ENCODE data around the gene ERFE. TPM values are rescaled to one million over a fixed set of nuclear protein-coding genes. Genes with fewer than 3 reads are reported as not detected.

Gene ERFE
- total RNA-seq, 1 experiment from 2014 or later: 4.5 TPM

GRCh38 chr2:238120463-238121298 is 38.1 kb upstream of the ERFE start:
- DNase-seq (ENCODE audit: low spot score): peak; percentile 49
- Mint-ChIP-seq H3K27ac (no peak overlapping the region), H3K27me3 (ENCODE audit: low read depth) (no peaks in the 10 kb centered on the region), H3K9me3 (no peaks in the 10 kb centered on the region), H3K4me1 (no peaks in the 10 kb centered on the region), H3K4me3 (no peak overlapping the region), H3K36me3 (no peaks in the 10 kb centered on the region)
- CTCF ChIA-PET: interaction anchor here (0.6 to 2.0 kb wide), 15 partner anchors 8 to 317 kb away, joined by 3 to 15 read pairs (median 4); partner anchors contain the start of gene KLHL30
- TF ChIP-seq ATF3 (CRISPR knock-in tag; conservative IDR thresholded peaks at IDR 0.05) (no peak), NFE2L1 (CRISPR knock-in tag; IDR thresholded peaks at IDR 0.05) (no peak), PRDM15 (CRISPR knock-in tag; IDR thresholded peaks at IDR 0.05) (no peak), ETV6 (CRISPR knock-in tag; IDR thresholded peaks at IDR 0.05) (no peak), ZNF121 (CRISPR knock-in tag; IDR thresholded peaks at IDR 0.05) (no peak), ZNF263 (CRISPR knock-in tag; IDR thresholded peaks at IDR 0.05; ENCODE audit: low read depth) (no peak), KAT7 (CRISPR knock-in tag; IDR thresholded peaks at IDR 0.05; ENCODE audit: borderline replicate concordance) (no peak), STAT6 (CRISPR knock-in tag; conservative IDR thresholded peaks at IDR 0.05; ENCODE audit: low read depth) (no peak), IRF2 (CRISPR knock-in tag; IDR thresholded peaks at IDR 0.05; ENCODE audit: borderline replicate concordance, low read depth) (no peak)
- POLR2A ChIA-PET: interaction anchor here (0.7 kb wide), 1 partner anchor 13 kb away, joined by 4 read pairs; no protein-coding TSS in a partner anchor
- ATAC-seq: peak; percentile 75

GRCh38 chr2:238121511-238122286 is 37.1 kb upstream of the ERFE start:
- Mint-ChIP-seq H3K4me1 (no peaks in the 10 kb centered on the region), H3K27me3 (ENCODE audit: low read depth) (no peaks in the 10 kb centered on the region), H3K9me3 (no peaks in the 10 kb centered on the region), H3K4me3 (no peak overlapping the region), H3K36me3 (no peaks in the 10 kb centered on the region), H3K27ac (no peak overlapping the region)
- CTCF ChIA-PET: interaction anchor here (0.6 to 2.0 kb wide), 6 partner anchors 13 to 216 kb away, joined by 3 to 15 read pairs (median 7); partner anchors contain the start of gene KLHL30
- POLR2A ChIA-PET: no interaction called here
- ATAC-seq (no peak), DNase-seq (ENCODE audit: low spot score) (no peak)
- TF ChIP-seq MXD4 (CRISPR knock-in tag; IDR thresholded peaks at IDR 0.05; ENCODE audit: borderline replicate concordance) (no peak), SP1 (CRISPR knock-in tag; conservative IDR thresholded peaks at IDR 0.05) (no peak), ATF6 (CRISPR knock-in tag; IDR thresholded peaks at IDR 0.05) (no peak), SMAD3 (CRISPR knock-in tag; IDR thresholded peaks at IDR 0.05; ENCODE audit: borderline replicate concordance) (no peak), ZNF425 (CRISPR knock-in tag; conservative IDR thresholded peaks at IDR 0.05) (no peak), NR1H2 (CRISPR knock-in tag; IDR thresholded peaks at IDR 0.05) (no peak), NFYB (CRISPR knock-in tag; conservative IDR thresholded peaks at IDR 0.05; ENCODE audit: low read depth) (no peak), MAX (CRISPR knock-in tag; IDR thresholded peaks at IDR 0.05) (no peak), ZNF138 (CRISPR knock-in tag; conservative IDR thresholded peaks at IDR 0.05) (no peak)

Data from WTC11 (cell line).